Body of pancreas (tissue), 4 donors: ENCODE results near the gene NAGLU. TPM values are rescaled to one million over a fixed set of nuclear protein-coding genes. Genes with fewer than 3 reads are reported as not detected.

Experiments
- ATAC-seq: fragments of 150-250 bp; one replicate; pipeline ENCODE4 v1.9.1; 2016
- DNase-seq, 4 donors: peaks; one replicate each; pipeline ENCODE4 v3.0.0-alpha.2; 2019
- H3K27ac ChIP-seq, 4 donors: fragments of 200-600 bp; sonication (generic); 1 replicate in 3 of 4; 2 replicates in 1 of 4; pipeline versions ENCODE4 v1.5.1 to v1.6.1; 2016 to 2019; ENCODE audit warnings: mild to moderate bottlenecking in 1 of 4, mixed read lengths in 1 of 4, moderate library complexity in 1 of 4
- H3K27me3 ChIP-seq, 2 donors: fragments of 200-600 bp; sonication (generic); one replicate each; pipeline ENCODE4 v1.6.0; 2016; ENCODE audit warnings: mild to moderate bottlenecking in 1 of 2
- H3K36me3 ChIP-seq, 2 donors: fragments of 200-600 bp; sonication (generic); replicated peaks in 1 of 2; 2 replicates each; pipeline ENCODE4 v1.5.1; 2016; ENCODE audit warnings: low read depth in 2 of 2; ENCODE audit not compliant: insufficient read depth in 1 of 2
- H3K4me1 ChIP-seq: fragments of 200-600 bp; sonication (generic); one replicate; pipeline ENCODE4 v1.6.0; 2016
- H3K4me3 ChIP-seq, 2 donors: fragments of 200-600 bp; sonication (generic); 1 replicate in 1 of 2; 2 replicates in 1 of 2; pipeline ENCODE4 v1.5.1; 2016 to 2019
- H3K9me3 ChIP-seq, 3 donors: fragments of 200-600 bp; sonication (generic); 1 replicate in 2 of 3; 2 replicates in 1 of 3; pipeline ENCODE4 v1.5.1; 2016
- POLR2A ChIP-seq, 3 donors: fragments of 450-650 bp; IDR thresholded peaks; one replicate each; pipeline ENCODE4 v1.6.1; 2016; ENCODE audit warnings: antibody characterized with exemption in 3 of 3, mild to moderate bottlenecking in 2 of 3
- WGBS, 2 donors: methylation state at CpG; one replicate each; pipeline ENCODE4 v1.1.5; 2017; 5-methylcytosine and 5-hydroxymethylcytosine counted together
- intact Hi-C: fragments of 100-400 bp; cut with DNase I; formaldehyde crosslinking; loops from one replicate; pipeline ENCODE4 v1.15.1; 2023
- total RNA-seq, 2 donors: library from RNA; depleted of rRNA; stranded (reverse); fragments of >200 nt; gene quantifications; one replicate each; pipeline ENCODE4 v1.1.0, GENCODE V29; 2016
- TF ChIP-seq, protein P1 (sequence below), 7 experiments: fragments of 450-650 bp in 4 of 7; fragments of 200-600 bp in 3 of 7; sonication (generic) in 3 of 7; IDR thresholded peaks; one replicate each; pipeline ENCODE4 v1.5.1; 2016 to 2019; ENCODE audit warnings: antibody characterized with exemption in 7 of 7

Gene NAGLU
- total RNA-seq, 2 donors from 2014 or later, result 46.4 to 110 TPM

DNA sequence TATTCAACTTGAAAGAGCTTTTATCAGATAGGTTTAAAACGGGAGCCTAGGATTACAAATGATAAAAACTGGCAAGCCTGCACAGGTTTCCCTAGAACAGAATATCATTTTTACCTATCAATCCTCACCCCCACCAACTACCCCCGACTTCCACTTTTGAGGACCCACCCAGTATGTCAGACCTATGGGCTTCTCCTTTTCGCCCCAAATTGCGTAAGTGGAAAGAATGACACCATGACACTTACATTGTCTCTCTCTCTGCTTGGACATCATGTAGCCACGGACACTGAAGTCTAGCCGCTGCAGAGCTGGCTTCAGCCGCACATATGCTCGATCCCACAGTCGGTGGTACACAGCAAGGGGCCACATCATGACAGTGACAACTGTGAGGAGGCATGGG lies 48.8 kb downstream of the NAGLU start:
- Histone ChIP-seq H3K27ac (peak overlapping the region in 2 of 4 donors; percentile 30 to 50), H3K9me3 (no peaks in the 10 kb centered on the region), H3K4me1 (peaks cover 14% of the 10 kb centered on the region), H3K36me3 (peaks cover 22 to 49% of the 10 kb centered on the region in 2 donors), H3K4me3 (no peak overlapping the region), H3K27me3 (no peaks in the 10 kb centered on the region)
- ATAC-seq (no peak), DNase-seq (no peak)
- 72 to 89% methylated on average over 9 of the region's 9 CpGs for WGBS, 2 donors
- intact Hi-C loops, result no loop called here
- TF ChIP-seq, protein P1, sequence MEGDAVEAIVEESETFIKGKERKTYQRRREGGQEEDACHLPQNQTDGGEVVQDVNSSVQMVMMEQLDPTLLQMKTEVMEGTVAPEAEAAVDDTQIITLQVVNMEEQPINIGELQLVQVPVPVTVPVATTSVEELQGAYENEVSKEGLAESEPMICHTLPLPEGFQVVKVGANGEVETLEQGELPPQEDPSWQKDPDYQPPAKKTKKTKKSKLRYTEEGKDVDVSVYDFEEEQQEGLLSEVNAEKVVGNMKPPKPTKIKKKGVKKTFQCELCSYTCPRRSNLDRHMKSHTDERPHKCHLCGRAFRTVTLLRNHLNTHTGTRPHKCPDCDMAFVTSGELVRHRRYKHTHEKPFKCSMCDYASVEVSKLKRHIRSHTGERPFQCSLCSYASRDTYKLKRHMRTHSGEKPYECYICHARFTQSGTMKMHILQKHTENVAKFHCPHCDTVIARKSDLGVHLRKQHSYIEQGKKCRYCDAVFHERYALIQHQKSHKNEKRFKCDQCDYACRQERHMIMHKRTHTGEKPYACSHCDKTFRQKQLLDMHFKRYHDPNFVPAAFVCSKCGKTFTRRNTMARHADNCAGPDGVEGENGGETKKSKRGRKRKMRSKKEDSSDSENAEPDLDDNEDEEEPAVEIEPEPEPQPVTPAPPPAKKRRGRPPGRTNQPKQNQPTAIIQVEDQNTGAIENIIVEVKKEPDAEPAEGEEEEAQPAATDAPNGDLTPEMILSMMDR (IDR thresholded peaks at IDR 0.05), result no peak
- no peak for TF ChIP-seq POLR2A (IDR thresholded peaks at IDR 0.05)

DNA sequence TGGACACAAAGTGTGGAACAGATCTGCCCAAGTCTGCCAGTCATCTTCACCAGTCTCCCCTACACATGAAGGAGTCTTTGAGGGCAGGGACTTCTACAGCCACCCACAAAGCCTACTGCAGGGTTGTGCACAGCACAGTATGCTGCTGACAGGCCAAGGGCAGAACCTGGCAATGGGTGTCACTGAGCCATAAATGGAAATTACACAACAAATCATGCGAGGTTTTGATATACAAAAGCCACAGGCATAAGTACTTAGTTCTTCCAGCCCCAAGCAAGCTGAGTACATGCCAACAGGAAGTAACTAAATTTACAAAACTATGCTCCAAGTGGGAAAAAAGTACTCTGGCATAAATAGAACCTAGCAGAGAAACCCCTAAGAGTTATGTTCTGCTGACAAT lies 49.3 kb downstream of the NAGLU start:
- WGBS, 2 donors, result 22 to 25% methylated on average over 1 of the region's 1 CpG
- Histone ChIP-seq H3K27ac (peak overlapping the region in 2 of 4 donors; percentile 30 to 50), H3K4me1 (peaks cover 14% of the 10 kb centered on the region), H3K27me3 (no peaks in the 10 kb centered on the region), H3K36me3 (peaks cover 22 to 51% of the 10 kb centered on the region in 2 donors), H3K4me3 (no peak overlapping the region), H3K9me3 (no peaks in the 10 kb centered on the region)
- TF ChIP-seq POLR2A (IDR thresholded peaks at IDR 0.05), result no peak
- TF ChIP-seq, protein P1 (IDR thresholded peaks at IDR 0.05), result no peak
- peak in 1 of 4 donors; percentile 39 for DNase-seq
- peak; percentile 64 for ATAC-seq
- intact Hi-C loops, result no loop called here

DNA sequence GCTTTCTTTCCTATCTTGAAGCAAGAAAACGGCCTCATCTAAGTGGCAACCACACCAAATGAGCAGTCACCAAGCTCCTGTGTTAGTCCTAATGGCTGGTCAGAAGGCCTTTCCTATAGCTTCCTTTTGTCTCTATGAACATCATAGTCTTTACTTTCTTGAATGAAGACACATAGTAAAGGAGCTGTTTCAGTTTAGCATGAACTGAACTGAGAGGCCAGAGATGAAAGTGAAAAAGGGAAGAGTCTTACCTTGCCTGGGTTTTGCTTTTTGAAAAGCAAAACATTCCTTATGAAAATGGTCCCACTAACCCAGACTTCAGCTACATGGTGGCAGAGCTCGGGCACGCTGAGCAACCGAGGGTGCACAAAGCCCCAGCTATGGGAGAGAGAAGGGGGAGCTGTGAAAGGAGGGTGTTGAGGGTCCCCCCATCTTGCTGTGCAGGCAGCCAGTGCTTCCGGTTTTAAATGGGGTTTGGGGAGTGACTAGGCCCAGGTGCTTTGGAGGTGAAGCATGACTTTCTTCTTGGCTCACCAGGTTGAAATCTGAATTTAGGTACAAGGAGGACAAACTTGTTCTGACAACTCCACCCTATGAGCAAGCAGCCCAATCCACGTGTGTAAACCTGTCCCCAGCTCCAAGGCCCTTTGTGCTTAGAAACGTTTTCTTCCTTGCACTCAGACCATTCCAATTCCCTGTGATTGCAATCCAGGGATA lies 50.6 kb downstream of the NAGLU start:
- H3K9me3 ChIP-seq, result no peaks in the 10 kb centered on the region
- H3K27ac ChIP-seq, result peak overlapping the region in 1 of 4 donors; percentile 1
- TF ChIP-seq, protein P1 (IDR thresholded peaks at IDR 0.05), result no peak
- no peak for TF ChIP-seq POLR2A (IDR thresholded peaks at IDR 0.05)
- H3K27me3 ChIP-seq, result no peaks in the 10 kb centered on the region
- no peak overlapping the region for H3K4me3 ChIP-seq
- peaks cover 18 to 51% of the 10 kb centered on the region in 2 donors for H3K36me3 ChIP-seq
- peaks cover 14% of the 10 kb centered on the region for H3K4me1 ChIP-seq
- intact Hi-C loops, result no loop called here
- 77 to 83% methylated on average over 7 of the region's 7 CpGs for WGBS, 2 donors
- DNase-seq, result no peak
- no peak for ATAC-seq

DNA sequence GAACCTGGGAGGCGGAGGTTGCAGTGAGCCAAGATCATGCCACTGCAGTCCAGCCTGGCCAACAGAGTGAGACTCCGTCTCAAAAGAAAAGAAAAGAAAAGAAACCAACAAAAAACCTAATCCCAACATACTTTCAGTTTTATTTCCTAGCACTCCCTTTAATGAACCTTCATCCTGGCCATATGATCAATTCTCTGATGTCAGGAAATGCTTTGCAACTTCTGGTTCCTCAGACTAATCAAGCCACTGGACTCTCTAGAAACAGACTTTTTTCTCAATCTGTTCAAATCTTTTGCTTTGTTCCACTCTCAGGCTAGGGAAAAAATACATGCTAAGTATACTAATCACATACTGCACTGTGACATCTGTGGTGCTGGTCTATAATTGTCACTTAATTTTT lies 54.8 kb downstream of the NAGLU start:
- Histone ChIP-seq H3K27me3 (no peaks in the 10 kb centered on the region), H3K9me3 (no peaks in the 10 kb centered on the region), H3K4me1 (peaks cover 4% of the 10 kb centered on the region), H3K36me3 (peaks cover 0 to 25% of the 10 kb centered on the region in 2 donors), H3K27ac (no peak overlapping the region), H3K4me3 (no peak overlapping the region)
- ATAC-seq (no peak), DNase-seq (no peak)
- intact Hi-C loops, result no loop called here
- 94 to 97% methylated on average over 2 of the region's 2 CpGs for WGBS, 2 donors
- TF ChIP-seq POLR2A (IDR thresholded peaks at IDR 0.05), result no peak
- TF ChIP-seq, protein P1 (IDR thresholded peaks at IDR 0.05), result no peak

DNA sequence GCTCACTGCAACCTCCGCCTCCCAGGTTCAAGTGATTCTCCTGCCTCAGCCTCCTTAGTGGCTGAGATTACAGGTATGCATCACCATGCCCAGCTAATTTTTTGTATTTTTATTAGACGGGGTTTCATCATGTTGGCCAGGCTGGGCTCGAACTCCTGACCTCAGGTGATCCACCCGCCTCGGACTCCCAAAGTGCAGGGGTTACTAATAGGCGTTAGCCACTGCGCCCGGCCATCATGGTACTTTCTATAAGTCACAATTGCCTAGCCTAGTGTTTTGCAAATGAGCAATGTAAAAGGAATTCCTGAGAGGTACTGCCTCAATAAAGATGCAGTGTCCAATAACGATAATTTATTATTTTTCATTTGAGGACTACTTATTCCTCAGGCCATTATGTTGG lies 55.4 kb downstream of the NAGLU start:
- H3K9me3 ChIP-seq, result no peaks in the 10 kb centered on the region
- TF ChIP-seq, protein P1 (IDR thresholded peaks at IDR 0.05), result no peak
- TF ChIP-seq POLR2A (IDR thresholded peaks at IDR 0.05), result no peak
- no peak for ATAC-seq
- no peak overlapping the region for H3K4me3 ChIP-seq
- no peaks in the 10 kb centered on the region for H3K4me1 ChIP-seq
- WGBS, 2 donors, result 88 to 91% methylated on average over 9 of the region's 9 CpGs
- H3K27ac ChIP-seq, result no peak overlapping the region
- no peaks in the 10 kb centered on the region for H3K27me3 ChIP-seq
- intact Hi-C loops, result no loop called here
- DNase-seq, result no peak
- H3K36me3 ChIP-seq, result peaks cover 0 to 24% of the 10 kb centered on the region in 2 donors
